DOHH2 (cell line): ENCODE data around the gene DISP2.

Experiments
- CTCF ChIP-seq: fragments of 200-600 bp; sonication (generic); IDR thresholded peaks from one replicate; pipeline ENCODE4 v1.5.1; 2014; ENCODE audit warnings: antibody characterized with exemption, mild to moderate bottlenecking, low read depth, low read length; ENCODE audit not compliant: poor library complexity, severe bottlenecking
- EZH2phosphoT487 ChIP-seq: fragments of 200-600 bp; sonication (generic); IDR thresholded peaks from 2 replicates; pipeline ENCODE4 v1.6.1; 2017; ENCODE audit warnings: borderline replicate concordance, mild to moderate bottlenecking, antibody characterized with exemption, low read length, moderate library complexity, mixed read lengths

DNA sequence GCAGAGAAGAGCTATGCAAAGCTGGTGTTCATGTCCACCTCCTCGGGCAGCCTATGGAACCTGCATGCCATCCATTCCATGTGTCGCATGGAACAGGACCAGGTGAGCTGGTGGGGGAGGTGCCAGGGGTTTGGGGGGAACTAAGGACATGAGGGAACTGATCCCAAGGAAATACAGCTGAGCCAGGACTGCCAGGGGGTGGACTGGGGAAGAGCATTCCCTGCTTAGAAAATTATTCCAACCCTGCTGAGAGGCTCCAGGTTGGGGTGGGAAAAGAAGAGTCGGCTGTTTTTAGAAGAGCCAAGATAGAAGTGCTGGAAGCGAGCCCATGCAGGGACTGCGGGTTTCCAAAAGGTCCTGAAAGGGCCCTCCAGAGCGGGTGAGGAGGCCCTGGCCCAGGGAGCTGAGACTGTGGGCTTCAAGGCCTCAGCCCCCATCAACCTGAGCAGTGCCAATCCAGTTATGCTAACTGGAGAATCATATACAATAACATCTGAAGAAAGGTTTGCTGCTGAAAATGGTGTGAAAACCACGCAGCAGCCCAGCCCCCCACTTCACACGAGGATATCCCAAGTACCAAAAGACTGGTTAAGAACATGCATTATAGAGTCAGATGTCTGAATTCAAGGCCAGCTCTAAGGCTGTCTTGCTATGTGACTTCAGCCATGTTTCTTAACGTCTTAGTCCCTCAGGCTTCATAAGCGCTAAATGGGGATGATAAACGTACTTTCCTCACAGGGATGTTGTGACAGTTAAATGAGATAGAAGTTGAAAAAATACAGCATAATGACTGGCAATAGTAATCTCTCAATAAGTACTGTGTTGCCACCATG lies 7.8 kb downstream of the DISP2 start:
- no peak for TF ChIP-seq EZH2phosphoT487
- no peak for TF ChIP-seq CTCF
